Gastrocnemius medialis (tissue), 4 donors: ENCODE measurements around the gene SF3A1. TPM values are rescaled to one million over a fixed set of nuclear protein-coding genes. Genes with fewer than 3 reads are reported as not detected.

Experiments
- ATAC-seq, 2 donors: fragments of 150-250 bp; one replicate each; pipeline ENCODE4 v1.9.1; 2016
- DNase-seq, 2 donors: peaks; one replicate each; pipeline ENCODE4 v3.0.0-alpha.2; 2019
- H3K27ac ChIP-seq, 4 donors: fragments of 200-600 bp; sonication (generic); 1 replicate in 1 of 4; 2 replicates in 3 of 4; pipeline ENCODE4 v1.5.1; 2016 to 2018; ENCODE audit warnings: mild to moderate bottlenecking in 2 of 4, moderate library complexity in 1 of 4
- H3K27me3 ChIP-seq, 3 donors: fragments of 200-600 bp; sonication (generic) in 2 of 3; 1 replicate in 1 of 3; 2 replicates in 2 of 3; pipeline versions ENCODE4 v1.5.1 to v1.6.0; 2016 to 2019; ENCODE audit warnings: mild to moderate bottlenecking in 1 of 3, moderate library complexity in 1 of 3
- H3K36me3 ChIP-seq, 2 donors: fragments of 200-600 bp; sonication (generic) in 1 of 2; one replicate each; pipeline ENCODE4 v1.5.1; 2017 to 2018
- H3K4me1 ChIP-seq, 2 donors: fragments of 200-600 bp; sonication (generic) in 1 of 2; one replicate each; pipeline ENCODE4 v1.5.1; 2016 to 2017; ENCODE audit warnings: mild to moderate bottlenecking in 2 of 2
- H3K4me3 ChIP-seq, 4 donors: fragments of 200-600 bp; sonication (generic) in 3 of 4; 1 replicate in 1 of 4; 2 replicates in 3 of 4; pipeline ENCODE4 v1.5.1; 2016 to 2019; ENCODE audit warnings: mild to moderate bottlenecking in 2 of 4
- H3K9me3 ChIP-seq, 3 donors: fragments of 200-600 bp; sonication (generic) in 2 of 3; 1 replicate in 1 of 3; 2 replicates in 2 of 3; pipeline ENCODE4 v1.5.1; 2016 to 2019
- POLR2A ChIP-seq, 2 donors: fragments of 450-650 bp; IDR thresholded peaks; one replicate each; pipeline ENCODE4 v1.6.1; 2017; ENCODE audit warnings: antibody characterized with exemption in 2 of 2, mild to moderate bottlenecking in 2 of 2, moderate library complexity in 2 of 2
- in situ Hi-C, 4 donors: fragments of 200-750 bp; cut with MboI; loops; one replicate each; pipeline versions ENCODE4 v1.15.0 to v1.8.0; 2017; ENCODE audit warnings: low sequenced_read_pairs in 4 of 4
- intact Hi-C: fragments of 100-400 bp; cut with DNase I; formaldehyde crosslinking; loops from one replicate; pipeline ENCODE4 v1.15.1; 2023; ENCODE audit warnings: low total_unique reads
- total RNA-seq, 4 donors: library from RNA; depleted of rRNA; stranded (reverse); fragments of >200 nt; gene quantifications; one replicate each; pipeline versions ENCODE4 v1.1.0 to v1.2.3, GENCODE V29; 2016
- TF ChIP-seq, protein P1 (sequence below), 5 experiments: fragments of 450-650 bp in 3 of 5; fragments of 200-600 bp in 2 of 5; sonication (generic) in 2 of 5; IDR thresholded peaks in 4 of 5; conservative IDR thresholded peaks in 1 of 5; 1 replicate in 4 of 5; 2 replicates in 1 of 5; pipeline ENCODE4 v1.5.1; 2016 to 2019; ENCODE audit warnings: antibody characterized with exemption in 5 of 5, mild to moderate bottlenecking in 3 of 5, moderate library complexity in 3 of 5

The SF3A1 gene
- total RNA-seq, 4 donors from 2014 or later: 36.0 to 145 (median 94.5) TPM

DNA sequence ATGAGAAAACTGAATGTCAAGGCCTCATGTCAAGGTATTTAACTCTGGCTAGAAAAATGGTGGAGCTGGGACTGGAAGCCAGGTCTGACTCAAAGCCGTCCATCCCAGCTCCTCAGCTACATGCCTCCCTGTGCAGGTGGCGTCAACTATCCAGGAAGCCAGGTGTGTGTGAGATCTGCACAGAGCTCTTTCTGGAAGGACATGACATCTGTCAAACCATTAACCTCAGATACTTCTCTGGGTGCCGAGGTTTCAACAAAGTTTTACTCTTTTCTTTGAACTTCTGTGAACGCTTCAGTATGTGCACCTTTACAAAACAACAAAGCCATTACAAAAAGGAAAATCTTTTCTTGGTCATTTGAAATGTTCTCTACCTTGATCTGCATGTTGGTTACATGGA, 60.4 kb downstream of the SF3A1 start:
- Histone ChIP-seq H3K4me3 (no peak overlapping the region), H3K27me3 (no peaks in the 10 kb centered on the region), H3K27ac (no peak overlapping the region), H3K36me3 (peaks cover 0 to 19% of the 10 kb centered on the region in 2 donors), H3K4me1 (peaks cover 6 to 14% of the 10 kb centered on the region in 2 donors), H3K9me3 (no peaks in the 10 kb centered on the region)
- DNase-seq (no peak), ATAC-seq (no peak)
- TF ChIP-seq POLR2A (IDR thresholded peaks at IDR 0.05): no peak
- TF ChIP-seq, protein P1, sequence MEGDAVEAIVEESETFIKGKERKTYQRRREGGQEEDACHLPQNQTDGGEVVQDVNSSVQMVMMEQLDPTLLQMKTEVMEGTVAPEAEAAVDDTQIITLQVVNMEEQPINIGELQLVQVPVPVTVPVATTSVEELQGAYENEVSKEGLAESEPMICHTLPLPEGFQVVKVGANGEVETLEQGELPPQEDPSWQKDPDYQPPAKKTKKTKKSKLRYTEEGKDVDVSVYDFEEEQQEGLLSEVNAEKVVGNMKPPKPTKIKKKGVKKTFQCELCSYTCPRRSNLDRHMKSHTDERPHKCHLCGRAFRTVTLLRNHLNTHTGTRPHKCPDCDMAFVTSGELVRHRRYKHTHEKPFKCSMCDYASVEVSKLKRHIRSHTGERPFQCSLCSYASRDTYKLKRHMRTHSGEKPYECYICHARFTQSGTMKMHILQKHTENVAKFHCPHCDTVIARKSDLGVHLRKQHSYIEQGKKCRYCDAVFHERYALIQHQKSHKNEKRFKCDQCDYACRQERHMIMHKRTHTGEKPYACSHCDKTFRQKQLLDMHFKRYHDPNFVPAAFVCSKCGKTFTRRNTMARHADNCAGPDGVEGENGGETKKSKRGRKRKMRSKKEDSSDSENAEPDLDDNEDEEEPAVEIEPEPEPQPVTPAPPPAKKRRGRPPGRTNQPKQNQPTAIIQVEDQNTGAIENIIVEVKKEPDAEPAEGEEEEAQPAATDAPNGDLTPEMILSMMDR (IDR thresholded peaks at IDR 0.05 in 4 of 5, conservative IDR thresholded peaks at IDR 0.05 in 1 of 5): no peak
- in situ Hi-C loops: loop anchor here in 1 of 4 donors (10.0 kb wide), 1 partner anchor 68 kb away; no protein-coding TSS in a partner anchor
- intact Hi-C loops: no loop called here

- no peak for TF ChIP-seq POLR2A (IDR thresholded peaks at IDR 0.05)
- TF ChIP-seq, protein P1 (IDR thresholded peaks at IDR 0.05 in 4 of 5, conservative IDR thresholded peaks at IDR 0.05 in 1 of 5): no peak
- in situ Hi-C loops: loop anchor here in 1 of 4 donors (10.0 kb wide), 1 partner anchor 69 kb away; no protein-coding TSS in a partner anchor
- H3K9me3 ChIP-seq: no peaks in the 10 kb centered on the region
- no peak overlapping the region for H3K4me3 ChIP-seq
- peaks cover 0 to 19% of the 10 kb centered on the region in 2 donors for H3K36me3 ChIP-seq
- ATAC-seq (no peak), DNase-seq (no peak)
- H3K27ac ChIP-seq: no peak overlapping the region
- H3K27me3 ChIP-seq: no peaks in the 10 kb centered on the region
- intact Hi-C loops: no loop called here
- H3K4me1 ChIP-seq: peaks cover 6 to 14% of the 10 kb centered on the region in 2 donors
Observed at GRCh38 chr22:30295576-30295975, 61.1 kb downstream of the SF3A1 start.

- H3K9me3 ChIP-seq: no peaks in the 10 kb centered on the region
- intact Hi-C loops: no loop called here
- no peaks in the 10 kb centered on the region for H3K27me3 ChIP-seq
- H3K4me3 ChIP-seq: no peak overlapping the region
- no peak for DNase-seq
- H3K36me3 ChIP-seq: peaks cover 0 to 19% of the 10 kb centered on the region in 2 donors
- in situ Hi-C loops: loop anchor here in 1 of 4 donors (10.0 kb wide), 1 partner anchor 70 kb away; no protein-coding TSS in a partner anchor
- H3K27ac ChIP-seq: no peak overlapping the region
- ATAC-seq: no peak
- peaks cover 11 to 22% of the 10 kb centered on the region in 2 donors for H3K4me1 ChIP-seq
- TF ChIP-seq POLR2A (IDR thresholded peaks at IDR 0.05): no peak
- TF ChIP-seq, protein P1 (IDR thresholded peaks at IDR 0.05 in 4 of 5, conservative IDR thresholded peaks at IDR 0.05 in 1 of 5): no peak
Observed at GRCh38 chr22:30294830-30295229, 61.9 kb downstream of the SF3A1 start.

DNA sequence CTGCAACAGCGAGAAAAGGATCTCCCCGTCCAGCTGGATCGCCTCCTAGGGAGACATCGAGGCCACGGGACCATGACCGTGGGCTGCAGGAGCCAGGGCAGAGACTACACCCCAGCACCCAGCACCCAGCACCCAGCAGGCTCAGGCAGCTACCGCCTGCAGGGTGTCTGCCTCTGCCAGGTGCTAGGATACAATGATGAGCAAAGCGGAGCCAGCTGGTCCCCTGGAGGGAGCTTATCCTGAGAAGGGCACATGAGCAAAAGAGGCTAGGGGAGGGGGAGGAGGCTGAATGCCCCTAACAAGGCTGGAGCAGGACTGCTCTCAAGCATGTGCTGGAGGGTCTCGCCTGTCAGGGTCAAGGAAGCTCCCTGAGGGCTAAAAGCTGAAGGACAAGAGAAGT, 62.6 kb downstream of the SF3A1 start:
- intact Hi-C loops: no loop called here
- peaks cover 0 to 19% of the 10 kb centered on the region in 2 donors for H3K36me3 ChIP-seq
- ATAC-seq (no peak), DNase-seq (no peak)
- no peak overlapping the region for H3K27ac ChIP-seq
- H3K27me3 ChIP-seq: no peaks in the 10 kb centered on the region
- H3K9me3 ChIP-seq: no peaks in the 10 kb centered on the region
- H3K4me3 ChIP-seq: no peak overlapping the region
- no peak for TF ChIP-seq POLR2A (IDR thresholded peaks at IDR 0.05)
- TF ChIP-seq, protein P1 (IDR thresholded peaks at IDR 0.05 in 4 of 5, conservative IDR thresholded peaks at IDR 0.05 in 1 of 5): no peak
- in situ Hi-C loops: loop anchor here in 1 of 4 donors (10.0 kb wide), 1 partner anchor 71 kb away; no protein-coding TSS in a partner anchor
- peaks cover 12 to 22% of the 10 kb centered on the region in 2 donors for H3K4me1 ChIP-seq
